ENCODE results near the gene ITGAL. TPM values are rescaled to one million over a fixed set of nuclear protein-coding genes. Genes with fewer than 3 reads are reported as not detected.

The ITGAL gene
- total RNA-seq, 2 donors from 2014 or later, result 1.3 to 9.2 TPM

DNA sequence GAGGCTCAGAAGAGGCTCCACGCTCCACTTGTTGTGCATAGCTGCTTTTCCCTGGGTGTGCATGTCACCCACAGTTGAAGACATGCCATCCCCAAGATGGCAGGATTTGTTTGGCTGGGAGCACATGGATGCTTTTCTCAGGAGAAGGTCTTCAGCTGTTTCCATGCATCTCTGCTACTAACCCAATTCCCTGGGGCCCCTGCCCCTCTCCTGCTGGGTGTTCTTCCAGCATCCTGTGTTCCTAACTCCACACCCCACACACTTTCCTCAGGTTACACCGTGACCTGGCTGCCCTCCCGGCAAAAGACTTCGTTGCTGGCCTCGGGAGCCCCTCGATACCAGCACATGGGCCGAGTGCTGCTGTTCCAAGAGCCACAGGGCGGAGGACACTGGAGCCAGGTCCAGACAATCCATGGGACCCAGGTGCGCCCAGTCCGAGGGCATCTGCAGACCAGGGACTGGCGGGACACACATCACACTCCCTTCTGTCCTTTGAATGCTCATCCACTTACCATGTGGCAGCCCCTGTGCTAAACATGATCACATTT lies 21.5 kb downstream of the ITGAL start:
- no peak overlapping the region for H3K27ac ChIP-seq
- ATAC-seq (no peak), DNase-seq (no peak)
- H3K27me3 ChIP-seq, result no peaks in the 10 kb centered on the region
- no peaks in the 10 kb centered on the region for H3K9me3 ChIP-seq
- no peaks in the 10 kb centered on the region for H3K4me1 ChIP-seq
- H3K4me3 ChIP-seq, result no peak overlapping the region
- no peak for TF ChIP-seq POLR2A (IDR thresholded peaks at IDR 0.05)
- TF ChIP-seq, protein P1, sequence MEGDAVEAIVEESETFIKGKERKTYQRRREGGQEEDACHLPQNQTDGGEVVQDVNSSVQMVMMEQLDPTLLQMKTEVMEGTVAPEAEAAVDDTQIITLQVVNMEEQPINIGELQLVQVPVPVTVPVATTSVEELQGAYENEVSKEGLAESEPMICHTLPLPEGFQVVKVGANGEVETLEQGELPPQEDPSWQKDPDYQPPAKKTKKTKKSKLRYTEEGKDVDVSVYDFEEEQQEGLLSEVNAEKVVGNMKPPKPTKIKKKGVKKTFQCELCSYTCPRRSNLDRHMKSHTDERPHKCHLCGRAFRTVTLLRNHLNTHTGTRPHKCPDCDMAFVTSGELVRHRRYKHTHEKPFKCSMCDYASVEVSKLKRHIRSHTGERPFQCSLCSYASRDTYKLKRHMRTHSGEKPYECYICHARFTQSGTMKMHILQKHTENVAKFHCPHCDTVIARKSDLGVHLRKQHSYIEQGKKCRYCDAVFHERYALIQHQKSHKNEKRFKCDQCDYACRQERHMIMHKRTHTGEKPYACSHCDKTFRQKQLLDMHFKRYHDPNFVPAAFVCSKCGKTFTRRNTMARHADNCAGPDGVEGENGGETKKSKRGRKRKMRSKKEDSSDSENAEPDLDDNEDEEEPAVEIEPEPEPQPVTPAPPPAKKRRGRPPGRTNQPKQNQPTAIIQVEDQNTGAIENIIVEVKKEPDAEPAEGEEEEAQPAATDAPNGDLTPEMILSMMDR (IDR thresholded peaks at IDR 0.05), result no peak
- no peaks in the 10 kb centered on the region for H3K36me3 ChIP-seq (replicated peaks in 1 of 2; ENCODE audit: insufficient read depth in 1 of 2, low read depth in 2 of 2)
- 57 to 61% methylated on average over 11 of the region's 11 CpGs for WGBS, 2 donors
- intact Hi-C loops (cut with DNase I), result no loop called here

DNA sequence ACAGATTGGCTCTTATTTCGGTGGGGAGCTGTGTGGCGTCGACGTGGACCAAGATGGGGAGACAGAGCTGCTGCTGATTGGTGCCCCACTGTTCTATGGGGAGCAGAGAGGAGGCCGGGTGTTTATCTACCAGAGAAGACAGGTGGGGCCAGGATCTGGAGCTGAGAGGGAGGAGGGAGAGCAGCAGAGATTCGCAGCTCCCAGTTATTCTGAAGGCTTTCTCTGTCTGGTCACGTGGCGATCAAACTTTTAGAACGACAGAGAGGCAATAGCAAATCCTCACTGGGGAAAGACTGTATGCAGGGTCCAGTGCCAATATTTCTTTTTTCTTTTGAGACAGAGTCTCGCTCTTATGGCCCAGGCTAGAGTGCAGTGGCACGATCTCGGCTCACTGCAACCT lies 22.2 kb downstream of the ITGAL start:
- Histone ChIP-seq H3K27me3 (no peaks in the 10 kb centered on the region), H3K9me3 (no peaks in the 10 kb centered on the region), H3K4me1 (no peaks in the 10 kb centered on the region), H3K4me3 (no peak overlapping the region), H3K27ac (no peak overlapping the region), H3K36me3 (replicated peaks in 1 of 2; ENCODE audit: insufficient read depth in 1 of 2, low read depth in 2 of 2) (no peaks in the 10 kb centered on the region)
- 59 to 64% methylated on average over 12 of the region's 12 CpGs for WGBS, 2 donors
- no peak for DNase-seq
- ATAC-seq, result no peak
- TF ChIP-seq, protein P1 (IDR thresholded peaks at IDR 0.05), result no peak
- TF ChIP-seq POLR2A (IDR thresholded peaks at IDR 0.05), result no peak
- intact Hi-C loops (cut with DNase I), result no loop called here

DNA sequence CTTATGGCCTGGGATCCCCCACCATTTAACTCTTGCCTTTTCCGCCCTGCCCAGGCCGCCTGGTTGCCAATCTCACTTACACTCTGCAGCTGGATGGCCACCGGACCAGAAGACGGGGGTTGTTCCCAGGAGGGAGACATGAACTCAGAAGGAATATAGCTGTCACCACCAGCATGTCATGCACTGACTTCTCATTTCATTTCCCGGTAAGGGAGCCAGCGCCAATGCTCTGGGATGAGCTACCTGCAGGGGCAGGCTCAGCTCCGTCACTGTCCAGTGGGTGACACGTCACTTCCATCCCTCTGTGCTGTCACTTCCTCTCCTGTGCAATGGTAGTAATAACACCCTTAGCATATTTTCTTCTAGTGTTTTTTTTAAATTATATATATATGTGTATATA lies 26.7 kb downstream of the ITGAL start:
- ATAC-seq, result no peak
- 76 to 78% methylated on average over 7 to 8 of the region's 8 CpGs for WGBS, 2 donors
- no peak overlapping the region for H3K4me3 ChIP-seq
- no peaks in the 10 kb centered on the region for H3K27me3 ChIP-seq
- H3K9me3 ChIP-seq, result no peaks in the 10 kb centered on the region
- no peaks in the 10 kb centered on the region for H3K4me1 ChIP-seq
- no peak for TF ChIP-seq POLR2A (IDR thresholded peaks at IDR 0.05)
- TF ChIP-seq, protein P1 (IDR thresholded peaks at IDR 0.05), result no peak
- no peak overlapping the region for H3K27ac ChIP-seq
- DNase-seq, result no peak
- H3K36me3 ChIP-seq (replicated peaks in 1 of 2; ENCODE audit: insufficient read depth in 1 of 2, low read depth in 2 of 2), result no peaks in the 10 kb centered on the region
- intact Hi-C loops (cut with DNase I), result no loop called here

DNA sequence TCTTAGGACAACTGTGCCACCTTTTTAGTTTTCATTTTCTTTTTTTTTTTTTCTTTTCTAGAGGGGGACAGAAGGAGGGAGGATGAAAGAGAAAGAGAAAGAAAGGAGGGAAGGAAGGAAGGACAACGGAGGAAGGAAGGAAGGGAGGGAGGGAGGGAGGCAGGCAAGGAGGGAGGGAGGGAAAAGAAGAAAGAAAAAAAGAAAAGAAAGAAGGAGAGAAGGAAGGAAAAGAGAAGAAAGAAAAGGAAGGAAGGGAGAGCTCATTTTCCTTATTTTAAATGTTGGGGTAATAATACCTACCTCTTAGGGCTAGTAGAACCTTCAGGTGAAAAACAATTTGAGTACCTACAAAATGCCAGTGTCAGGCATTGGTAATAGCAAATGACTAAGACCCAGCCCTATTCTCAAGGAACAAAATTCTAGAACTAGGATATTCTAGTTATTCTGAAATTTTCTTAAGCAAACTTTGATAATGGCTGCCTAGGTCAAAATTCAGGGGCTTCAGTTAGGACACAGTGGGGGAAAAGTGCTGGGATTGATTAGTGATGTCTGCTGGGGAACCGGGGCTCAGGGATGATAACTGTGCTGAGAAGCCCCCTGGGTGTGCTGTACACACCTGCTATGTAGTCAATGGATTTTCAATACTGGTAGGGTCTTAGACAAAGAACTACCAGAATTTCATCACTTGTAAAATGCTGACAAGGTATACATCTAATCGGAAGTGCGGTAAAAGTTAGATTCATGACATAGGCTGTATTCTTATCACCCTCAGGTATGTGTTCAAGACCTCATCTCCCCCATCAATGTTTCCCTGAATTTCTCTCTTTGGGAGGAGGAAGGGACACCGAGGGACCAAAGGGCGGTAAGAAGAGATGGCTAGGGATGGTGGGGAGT lies 31.1 kb downstream of the ITGAL start:
- 74 to 80% methylated on average over 6 of the region's 6 CpGs for whole genome bisulfite sequencing, 2 donors
- Histone ChIP-seq H3K27ac (no peak overlapping the region), H3K4me1 (no peaks in the 10 kb centered on the region), H3K36me3 (replicated peaks in 1 of 2; ENCODE audit: insufficient read depth in 1 of 2, low read depth in 2 of 2) (no peaks in the 10 kb centered on the region), H3K4me3 (no peak overlapping the region), H3K27me3 (no peaks in the 10 kb centered on the region), H3K9me3 (no peaks in the 10 kb centered on the region)
- TF ChIP-seq, protein P1 (IDR thresholded peaks at IDR 0.05), result no peak
- no peak for TF ChIP-seq POLR2A (IDR thresholded peaks at IDR 0.05)
- intact Hi-C loops (cut with DNase I), result no loop called here
- ATAC-seq (no peak), DNase-seq (no peak)
